ES-I3 (cell line): Measurements from ENCODE around the gene IL6ST.
"Not testable (repeated sequence)": the region's sequence is repeated elsewhere in the genome, so short reads cannot be mapped to it uniquely, and the experiment has no call there.

Experiments
- H3K36me3 ChIP-seq: 2 replicates; pipeline ENCODE4 v1.6.1; 2013; ENCODE audit warnings: mild to moderate bottlenecking, low read length, control low read depth, moderate library complexity; ENCODE audit not compliant: insufficient read depth
- H3K4me1 ChIP-seq: 2 replicates; pipeline ENCODE4 v1.6.1; 2013; ENCODE audit warnings: mild to moderate bottlenecking, control low read depth, low read length; ENCODE audit not compliant: insufficient read depth
- H3K9ac ChIP-seq: 2 replicates; pipeline ENCODE4 v1.6.1; 2013; ENCODE audit warnings: low read depth, mild to moderate bottlenecking, low read length, moderate library complexity
- H3K9me3 ChIP-seq: 2 replicates; pipeline ENCODE4 v1.6.1; 2013; ENCODE audit warnings: mild to moderate bottlenecking, low read length, moderate library complexity; ENCODE audit not compliant: control insufficient read depth, insufficient read depth

The IL6ST gene

DNA sequence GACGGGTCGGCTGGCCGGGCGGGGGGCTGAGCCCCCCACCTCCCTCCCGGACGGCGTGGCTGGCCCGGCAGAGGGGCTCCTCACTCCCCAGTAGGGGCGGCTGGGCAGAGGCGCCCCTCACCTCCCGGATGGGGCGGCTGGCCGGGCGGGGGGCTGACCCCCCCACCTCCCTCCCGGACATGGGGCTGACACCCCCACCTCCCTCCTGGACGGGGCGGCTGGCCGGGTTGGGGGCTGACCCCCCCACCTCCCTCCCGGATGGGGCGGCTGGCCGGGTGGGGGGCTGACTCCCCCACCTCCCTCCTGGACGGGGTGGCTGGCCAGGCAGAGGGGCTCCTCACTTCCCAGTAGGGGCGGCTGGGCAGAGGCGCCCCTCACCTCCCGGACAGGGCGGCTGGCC is 19.9 kb upstream of the IL6ST start:
- H3K36me3 ChIP-seq, H3K9me3 ChIP-seq, H3K4me1 ChIP-seq, H3K9ac ChIP-seq: not testable (repeated sequence)

- H3K4me1 ChIP-seq, H3K9me3 ChIP-seq, H3K36me3 ChIP-seq, H3K9ac ChIP-seq: not testable (repeated sequence)
These were observed 19.2 kb upstream of the IL6ST start for GRCh38 chr5:56013939-56014338.

DNA sequence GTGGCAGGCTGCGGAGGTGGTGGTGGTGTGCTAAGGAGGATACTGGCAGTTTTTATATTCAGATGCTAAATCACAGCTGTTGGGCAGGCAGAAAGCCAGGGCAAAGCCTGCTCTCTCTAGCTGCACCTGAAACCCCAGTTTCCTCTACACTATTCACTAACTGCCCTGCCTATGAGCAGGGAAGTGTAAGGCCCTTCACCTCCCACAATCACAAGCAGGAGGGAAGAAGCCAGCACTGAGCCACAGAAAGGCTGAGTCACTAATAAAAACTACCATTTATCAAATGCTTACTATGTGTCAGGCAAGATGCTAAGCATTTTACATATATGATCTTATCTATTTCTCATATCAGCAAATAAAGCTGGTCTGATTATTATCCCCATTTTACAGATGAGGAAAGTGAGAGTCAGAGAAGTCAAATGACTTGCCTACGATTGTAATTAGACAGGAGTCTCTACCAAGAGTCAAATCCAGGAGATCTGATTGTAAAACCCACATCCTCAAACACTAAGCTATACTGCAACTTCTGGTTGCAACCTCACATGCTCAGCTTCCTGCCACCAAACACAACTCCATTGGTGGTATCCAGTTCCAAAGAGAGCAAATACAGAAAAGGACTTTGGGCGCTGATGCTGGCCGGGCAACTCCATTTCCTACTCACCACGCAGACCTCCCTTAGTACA is 17.7 kb upstream of the IL6ST start:
- H3K36me3 ChIP-seq = no peaks in the 10 kb centered on the region
- H3K9ac ChIP-seq = no peak overlapping the region
- peaks cover 6% of the 10 kb centered on the region for H3K9me3 ChIP-seq
- no peaks in the 10 kb centered on the region for H3K4me1 ChIP-seq

DNA sequence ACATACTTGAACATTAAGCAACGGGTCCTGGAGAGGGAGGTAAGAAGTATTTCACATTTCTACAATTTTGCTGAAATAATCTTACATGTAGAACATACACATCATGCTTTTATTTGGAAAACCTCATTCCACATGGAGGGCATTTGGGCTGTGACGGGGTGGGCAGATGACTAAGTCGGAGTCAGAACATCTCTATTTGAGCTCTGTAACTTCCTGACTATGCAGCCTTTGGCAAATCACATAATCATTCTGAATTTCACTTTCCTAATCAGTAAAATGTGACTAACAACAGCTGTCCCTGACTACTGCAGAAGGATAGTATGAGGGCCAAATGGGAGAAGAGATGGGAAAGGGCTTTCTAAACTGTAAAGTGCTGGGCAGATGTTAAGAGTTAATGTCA is 17.1 kb upstream of the IL6ST start:
- peaks cover 6% of the 10 kb centered on the region for H3K9me3 ChIP-seq
- H3K4me1 ChIP-seq = no peaks in the 10 kb centered on the region
- H3K9ac ChIP-seq = no peak overlapping the region
- H3K36me3 ChIP-seq = no peaks in the 10 kb centered on the region

DNA sequence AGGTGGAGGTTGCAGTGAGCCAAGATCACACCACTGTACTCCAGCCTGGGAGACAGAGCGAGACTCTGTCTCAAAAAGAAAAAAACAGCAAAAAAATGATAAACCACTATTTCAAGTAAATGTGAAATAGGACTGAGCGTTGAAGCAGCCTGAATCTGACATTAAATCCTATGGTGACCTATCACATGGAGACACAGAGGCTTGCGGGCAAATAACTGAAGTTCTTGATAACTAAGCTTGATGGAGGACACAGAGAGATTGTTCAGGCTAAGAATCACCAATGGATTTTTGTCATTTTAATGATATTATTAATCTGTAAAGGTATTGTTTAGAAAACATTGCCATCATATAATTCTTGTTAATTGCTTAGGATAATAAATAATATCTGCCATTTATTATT is 15.7 kb upstream of the IL6ST start:
- H3K9ac ChIP-seq = no peak overlapping the region
- no peaks in the 10 kb centered on the region for H3K36me3 ChIP-seq
- H3K9me3 ChIP-seq = no peaks in the 10 kb centered on the region
- no peaks in the 10 kb centered on the region for H3K4me1 ChIP-seq

- H3K9ac ChIP-seq = no peak overlapping the region
- peaks cover 2% of the 10 kb centered on the region; the same call in 1 of the 2 replicates for H3K9me3 ChIP-seq
- H3K36me3 ChIP-seq = no peaks in the 10 kb centered on the region
- no peaks in the 10 kb centered on the region for H3K4me1 ChIP-seq
These were observed 11.8 kb upstream of the IL6ST start for GRCh38 chr5:56006600-56006999.

DNA sequence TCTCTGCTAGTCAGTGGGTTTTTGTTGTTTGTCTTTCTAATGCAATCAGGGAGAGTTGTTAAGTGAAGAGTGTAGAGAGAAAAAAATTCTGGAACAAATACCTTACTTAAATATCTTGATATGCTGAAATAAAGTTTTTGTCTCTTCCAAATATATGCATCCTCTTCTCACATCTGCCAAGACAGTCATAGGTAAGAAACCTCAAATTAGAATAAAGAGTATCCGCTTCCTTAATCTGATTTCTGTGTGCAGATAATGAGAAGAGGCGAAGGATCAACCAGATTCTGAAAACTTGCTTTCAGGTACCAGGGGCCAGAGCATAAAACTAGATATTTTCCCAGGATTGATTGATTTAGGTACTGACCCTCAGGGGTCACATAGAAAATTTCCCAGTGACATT is 11.3 kb upstream of the IL6ST start:
- no peaks in the 10 kb centered on the region for H3K36me3 ChIP-seq
- H3K9me3 ChIP-seq = peaks cover 2% of the 10 kb centered on the region; the same call in 1 of the 2 replicates
- no peak overlapping the region for H3K9ac ChIP-seq
- H3K4me1 ChIP-seq = no peaks in the 10 kb centered on the region

DNA sequence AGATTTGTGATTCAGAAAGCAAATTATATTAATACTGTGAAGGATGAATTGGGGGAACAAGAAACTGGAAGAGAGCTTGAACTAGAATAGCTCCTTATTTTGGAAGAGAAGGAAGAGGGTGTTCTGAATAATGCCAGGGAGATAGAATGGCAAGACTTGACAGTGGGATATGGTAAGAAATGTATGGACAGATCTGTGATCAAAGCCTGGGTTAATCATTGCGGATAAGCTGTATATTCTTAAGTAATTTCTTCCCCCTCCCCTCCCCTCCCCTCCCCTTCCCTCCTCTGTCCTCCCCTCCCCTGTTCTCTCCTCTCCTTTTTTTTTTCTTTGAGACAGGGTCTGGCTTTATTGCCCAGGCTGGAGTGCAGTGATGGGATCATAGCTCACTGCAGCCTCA is 10.1 kb upstream of the IL6ST start:
- no peaks in the 10 kb centered on the region for H3K4me1 ChIP-seq
- H3K9me3 ChIP-seq = peaks cover 2% of the 10 kb centered on the region; the same call in 1 of the 2 replicates
- no peaks in the 10 kb centered on the region for H3K36me3 ChIP-seq
- no peak overlapping the region for H3K9ac ChIP-seq

DNA sequence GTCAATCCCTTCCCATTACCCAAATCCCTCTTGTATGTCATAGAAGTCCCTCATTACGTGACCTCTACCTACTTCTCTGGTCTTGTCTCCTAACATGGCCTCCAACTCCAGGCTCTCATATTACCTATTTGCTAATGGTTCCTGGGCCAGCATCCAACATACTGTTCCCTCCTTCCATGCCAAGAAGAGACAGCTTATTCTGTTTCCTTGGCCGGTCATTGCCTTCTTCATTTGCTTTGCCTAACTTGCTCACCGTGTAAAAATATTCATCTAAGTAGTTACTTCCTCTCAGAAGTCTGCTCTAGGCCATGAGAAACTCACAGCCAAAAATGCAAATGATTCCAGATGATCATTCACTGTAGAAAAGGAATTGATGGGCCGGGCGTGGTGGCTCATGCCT is 8.9 kb upstream of the IL6ST start:
- Histone ChIP-seq H3K9me3 (peaks cover 2% of the 10 kb centered on the region; the same call in 1 of the 2 replicates), H3K9ac (no peak overlapping the region), H3K4me1 (no peaks in the 10 kb centered on the region), H3K36me3 (no peaks in the 10 kb centered on the region)

- Histone ChIP-seq H3K9me3 (peaks cover 2% of the 10 kb centered on the region; the same call in 1 of the 2 replicates), H3K4me1 (no peaks in the 10 kb centered on the region), H3K9ac (no peak overlapping the region), H3K36me3 (no peaks in the 10 kb centered on the region)
These were observed 8.4 kb upstream of the IL6ST start for GRCh38 chr5:56003179-56003578.

DNA sequence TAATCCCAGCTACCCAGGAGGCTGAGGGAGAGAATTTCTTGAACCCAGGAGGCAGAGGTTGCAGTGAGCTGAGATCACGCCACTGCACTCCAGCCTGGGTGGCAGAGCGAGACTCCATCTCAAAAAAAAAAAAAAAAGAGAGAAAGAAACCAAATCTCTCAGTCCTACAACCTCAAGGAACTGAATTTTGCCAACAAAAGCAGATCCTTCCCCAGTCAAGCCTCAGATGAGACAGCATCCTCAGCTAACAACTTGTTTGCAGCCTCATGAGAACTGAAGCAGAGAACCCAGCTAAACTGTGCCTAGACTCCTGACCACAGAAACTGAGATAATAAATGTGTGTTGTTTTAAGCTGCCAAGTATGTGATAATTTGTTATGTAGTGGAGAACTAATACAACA is 7.5 kb upstream of the IL6ST start:
- Histone ChIP-seq H3K9ac (no peak overlapping the region), H3K9me3 (peaks cover 2% of the 10 kb centered on the region; the same call in 1 of the 2 replicates), H3K36me3 (no peaks in the 10 kb centered on the region), H3K4me1 (no peaks in the 10 kb centered on the region)

GRCh38 chr5:56000221-56000620 is 5.5 kb upstream of the IL6ST start:
- H3K4me1 ChIP-seq, H3K9ac ChIP-seq, H3K36me3 ChIP-seq, H3K9me3 ChIP-seq: not testable (repeated sequence)

- peaks cover 3% of the 10 kb centered on the region; the same call in 1 of the 2 replicates for H3K4me1 ChIP-seq
- H3K36me3 ChIP-seq = no peaks in the 10 kb centered on the region
- H3K9me3 ChIP-seq = peaks cover 2% of the 10 kb centered on the region; the same call in 1 of the 2 replicates
- no peak overlapping the region for H3K9ac ChIP-seq
These were observed 4.2 kb upstream of the IL6ST start for GRCh38 chr5:55998966-55999365.

- Histone ChIP-seq H3K4me1 (peaks cover 3% of the 10 kb centered on the region; the same call in 1 of the 2 replicates), H3K36me3 (no peaks in the 10 kb centered on the region), H3K9me3 (peaks cover 2% of the 10 kb centered on the region; the same call in 1 of the 2 replicates), H3K9ac (no peak overlapping the region)
These were observed 3.1 kb upstream of the IL6ST start for GRCh38 chr5:55997742-55998351.
